HG03135 (cell line): Measurements from ENCODE around the gene NPR1.
"Not testable (repeated sequence)": the region's sequence is repeated elsewhere in the genome, so short reads cannot be mapped to it uniquely, and the experiment has no call there.

Experiments used
- ATAC-seq: cut with Tn5 transposase; IDR thresholded peaks from one replicate; pipeline ENCODE4 v1.9.1; 2021; ENCODE audit warnings: mild to moderate bottlenecking, moderate library complexity; ENCODE audit not compliant: unreplicated experiment

NPR1 gene

GRCh38 chr1:153678519-153679336 is at the start of gene NPR1:
Gene NPR1 (plus strand): TSS chr1:153678688. CDS start chr1:153679109, 421 bp downstream.
- no peak for ATAC-seq

- no peak for ATAC-seq
These were observed 49.2 kb upstream of the NPR1 start for GRCh38 chr1:153629343-153629665.

- no peak for ATAC-seq
These were observed 48.5 kb upstream of the NPR1 start for GRCh38 chr1:153629971-153630370.

- ATAC-seq = no peak
These were observed 48.1 kb upstream of the NPR1 start for GRCh38 chr1:153630384-153630783.

GRCh38 chr1:153631047-153632022 is 47.2 kb upstream of the NPR1 start:
- ATAC-seq = no peak

- no peak for ATAC-seq
These were observed 45.2 kb upstream of the NPR1 start for GRCh38 chr1:153633161-153633753.

- peak; percentile 92 for ATAC-seq
These were observed 44.5 kb upstream of the NPR1 start, which contains the start of gene CHTOP for GRCh38 chr1:153633754-153634665. Gene CHTOP (plus strand): TSS chr1:153634066. CDS start chr1:153636589, 2,523 bp downstream.

GRCh38 chr1:153635872-153636271 is 42.6 kb upstream of the NPR1 start:
- ATAC-seq = no peak

GRCh38 chr1:153636312-153636711 is 42.2 kb upstream of the NPR1 start:
- ATAC-seq = no peak

GRCh38 chr1:153638261-153638660 is 40.2 kb upstream of the NPR1 start:
- ATAC-seq = no peak

- no peak for ATAC-seq
These were observed 39.2 kb upstream of the NPR1 start for GRCh38 chr1:153639280-153639679.

GRCh38 chr1:153640213-153640612 is 38.3 kb upstream of the NPR1 start:
- not testable (repeated sequence) for ATAC-seq

GRCh38 chr1:153640861-153641260 is 37.6 kb upstream of the NPR1 start:
- ATAC-seq = no peak

- no peak for ATAC-seq
These were observed 36.3 kb upstream of the NPR1 start for GRCh38 chr1:153642161-153642560.

- no peak for ATAC-seq
These were observed 35.4 kb upstream of the NPR1 start for GRCh38 chr1:153643100-153643499.

- ATAC-seq = no peak
These were observed 34.7 kb upstream of the NPR1 start for GRCh38 chr1:153643816-153644215.

GRCh38 chr1:153646672-153647345 is 31.7 kb upstream of the NPR1 start:
- ATAC-seq = no peak

GRCh38 chr1:153647346-153647714 is 31.2 kb upstream of the NPR1 start:
- ATAC-seq = no peak

GRCh38 chr1:153648000-153648643 is 30.4 kb upstream of the NPR1 start:
- ATAC-seq = no peak
